IPS-18a (cell line): ENCODE data around the gene SHC3.

Experiments
- H3K27ac ChIP-seq: one replicate; pipeline ENCODE4 v1.5.1; 2013; ENCODE audit warnings: low read length
- H3K27me3 ChIP-seq: one replicate; pipeline ENCODE4 v1.6.1; 2013; ENCODE audit warnings: mild to moderate bottlenecking, low read length; ENCODE audit not compliant: control insufficient read depth, insufficient read depth
- H3K36me3 ChIP-seq: one replicate; pipeline ENCODE4 v1.6.1; 2013; ENCODE audit warnings: low read depth, low read length; ENCODE audit not compliant: control insufficient read depth
- H3K4me1 ChIP-seq: one replicate; pipeline ENCODE4 v1.6.1; 2013; ENCODE audit warnings: low read depth, low read length; ENCODE audit not compliant: control insufficient read depth
- H3K4me3 ChIP-seq: one replicate; pipeline ENCODE4 v1.5.1; 2013; ENCODE audit warnings: low read length
- H3K9ac ChIP-seq: one replicate; pipeline ENCODE4 v1.6.1; 2013; ENCODE audit warnings: mild to moderate bottlenecking, low read length, moderate library complexity
- H3K9me3 ChIP-seq: one replicate; pipeline ENCODE4 v1.6.1; 2013; ENCODE audit warnings: low read depth, low read length; ENCODE audit not compliant: control insufficient read depth

Gene SHC3

DNA sequence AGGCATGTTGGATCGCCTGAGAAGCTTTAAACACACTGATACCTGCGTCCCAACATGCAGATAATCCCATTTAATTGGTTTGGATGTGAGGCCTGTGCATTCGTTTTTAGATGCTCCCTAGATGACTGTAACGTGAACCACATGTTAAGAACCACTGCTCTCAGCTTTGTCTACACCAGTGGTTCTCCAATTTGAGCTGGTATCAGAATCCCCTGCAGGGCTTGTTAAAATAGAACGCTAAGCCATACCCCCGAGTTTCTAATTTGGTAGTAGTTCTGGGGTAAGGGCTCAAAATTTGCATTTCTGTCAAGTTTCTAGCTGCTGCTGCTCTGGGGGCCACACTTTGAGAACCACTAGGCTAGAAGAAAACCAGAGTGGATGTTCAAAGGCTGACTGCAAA is 112.7 kb downstream of the SHC3 start:
- H3K27ac ChIP-seq = no peak overlapping the region
- no peaks in the 10 kb centered on the region for H3K4me1 ChIP-seq
- no peak overlapping the region for H3K4me3 ChIP-seq
- no peaks in the 10 kb centered on the region for H3K36me3 ChIP-seq
- no peaks in the 10 kb centered on the region for H3K9me3 ChIP-seq
- H3K27me3 ChIP-seq = no peaks in the 10 kb centered on the region
- no peak overlapping the region for H3K9ac ChIP-seq

DNA sequence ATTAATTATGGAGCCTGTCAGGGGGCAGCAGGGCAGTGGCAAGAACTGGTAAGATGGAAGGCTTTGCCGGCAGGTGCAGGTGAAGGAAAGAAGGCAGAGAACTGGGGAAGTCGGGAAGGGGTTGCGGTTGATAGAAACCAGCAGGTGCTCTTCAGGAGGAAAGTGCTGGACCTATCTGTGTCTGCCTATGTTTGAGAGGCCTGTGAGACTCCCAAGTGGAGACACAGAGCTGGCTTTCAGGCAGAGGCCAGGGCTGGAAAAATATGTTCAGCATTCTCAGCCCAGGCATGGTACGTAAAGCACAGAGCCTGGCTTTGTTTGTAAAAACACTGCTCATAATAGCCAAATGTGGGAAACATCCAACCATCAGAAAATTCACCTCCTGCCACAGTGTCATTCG is 117.8 kb downstream of the SHC3 start:
- Histone ChIP-seq H3K4me1 (no peaks in the 10 kb centered on the region), H3K4me3 (no peak overlapping the region), H3K36me3 (no peaks in the 10 kb centered on the region), H3K9me3 (no peaks in the 10 kb centered on the region), H3K27me3 (no peaks in the 10 kb centered on the region), H3K9ac (no peak overlapping the region), H3K27ac (no peak overlapping the region)

DNA sequence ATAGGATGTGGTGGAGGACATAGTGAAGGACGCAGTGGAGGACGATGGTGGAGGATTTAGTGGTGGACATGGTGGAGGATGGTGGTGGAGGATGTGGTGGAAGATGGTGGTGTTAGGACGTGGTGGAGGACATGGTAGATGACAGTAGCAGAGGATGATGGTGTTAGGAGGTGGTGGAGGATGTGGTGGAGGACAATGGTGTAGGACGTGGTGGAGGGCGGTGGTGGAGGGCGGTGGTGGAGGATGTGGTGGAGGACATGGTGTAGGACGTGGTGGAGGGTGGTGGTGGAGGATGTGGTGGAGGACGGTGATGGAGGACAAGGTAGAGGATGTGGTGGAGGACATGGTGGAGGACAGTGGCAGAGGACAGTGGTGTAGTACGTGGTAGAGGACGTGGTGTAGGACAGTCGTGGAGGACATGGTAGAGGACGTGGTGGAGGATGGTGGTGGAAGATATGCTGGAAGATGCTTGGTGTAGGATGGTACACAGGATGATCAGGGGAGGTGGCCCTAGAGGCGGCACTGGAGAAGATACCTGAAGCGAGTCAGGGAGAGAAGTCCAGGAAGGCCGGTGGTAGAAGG is 118.6 kb downstream of the SHC3 start:
- H3K36me3 ChIP-seq = no peaks in the 10 kb centered on the region
- H3K9ac ChIP-seq = no peak overlapping the region
- H3K9me3 ChIP-seq = no peaks in the 10 kb centered on the region
- no peak overlapping the region for H3K4me3 ChIP-seq
- H3K4me1 ChIP-seq = no peaks in the 10 kb centered on the region
- no peaks in the 10 kb centered on the region for H3K27me3 ChIP-seq
- no peak overlapping the region for H3K27ac ChIP-seq

DNA sequence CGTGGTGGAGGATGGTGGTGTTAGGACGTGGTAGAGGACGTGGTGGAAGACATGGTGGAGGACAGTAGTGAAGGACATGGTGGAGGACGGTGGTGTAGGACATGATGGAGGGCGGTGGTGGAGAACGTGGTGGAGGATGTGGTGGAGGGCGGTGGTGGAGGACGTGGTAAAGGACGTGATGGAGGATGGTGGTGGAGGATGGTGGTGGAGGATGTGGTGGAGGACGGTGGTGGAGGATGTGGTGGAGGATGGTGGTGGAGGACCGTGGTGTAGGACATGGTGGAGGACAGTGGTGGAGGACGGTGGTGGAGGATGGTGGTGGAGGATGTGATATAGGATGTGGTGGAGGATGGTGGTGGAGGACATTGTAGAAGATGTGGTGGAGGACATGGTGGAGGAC is 119.7 kb downstream of the SHC3 start:
- H3K27me3 ChIP-seq = no peaks in the 10 kb centered on the region
- H3K9me3 ChIP-seq = no peaks in the 10 kb centered on the region
- no peak overlapping the region for H3K27ac ChIP-seq
- H3K9ac ChIP-seq = no peak overlapping the region
- no peaks in the 10 kb centered on the region for H3K4me1 ChIP-seq
- no peak overlapping the region for H3K4me3 ChIP-seq
- no peaks in the 10 kb centered on the region for H3K36me3 ChIP-seq

DNA sequence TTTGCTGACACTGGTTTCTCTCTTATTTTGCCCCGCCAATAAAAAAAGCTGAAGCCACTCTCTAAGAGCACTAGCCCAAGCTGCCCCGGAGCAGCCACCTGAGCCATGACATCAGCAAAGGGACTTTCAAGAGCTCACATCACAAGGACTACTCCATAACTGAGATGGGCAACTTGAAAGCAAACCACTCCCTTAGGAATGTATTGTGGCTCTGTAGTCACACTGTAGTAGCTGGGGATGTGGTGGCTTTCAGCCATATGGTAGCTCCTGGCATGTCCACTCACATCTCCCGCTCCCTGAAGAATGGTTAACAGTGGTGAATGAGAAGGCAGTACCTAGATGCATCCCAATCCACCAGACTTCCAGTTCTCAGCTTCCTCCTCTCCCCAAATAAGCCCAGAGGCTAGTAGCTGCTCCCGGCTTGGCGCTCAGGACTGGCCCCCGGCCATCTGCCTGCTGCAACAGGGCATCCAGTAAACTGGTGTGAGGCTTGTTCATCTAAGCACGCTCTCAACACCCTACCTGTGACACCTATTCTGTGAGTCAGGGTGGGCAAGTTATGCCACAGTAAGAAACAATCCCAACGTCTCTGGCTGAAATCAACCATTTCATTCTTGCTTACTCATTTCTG is 123.6 kb downstream of the SHC3 start:
- Histone ChIP-seq H3K27ac (no peak overlapping the region), H3K4me1 (no peaks in the 10 kb centered on the region), H3K36me3 (no peaks in the 10 kb centered on the region), H3K4me3 (no peak overlapping the region), H3K9ac (no peak overlapping the region), H3K9me3 (no peaks in the 10 kb centered on the region), H3K27me3 (no peaks in the 10 kb centered on the region)

DNA sequence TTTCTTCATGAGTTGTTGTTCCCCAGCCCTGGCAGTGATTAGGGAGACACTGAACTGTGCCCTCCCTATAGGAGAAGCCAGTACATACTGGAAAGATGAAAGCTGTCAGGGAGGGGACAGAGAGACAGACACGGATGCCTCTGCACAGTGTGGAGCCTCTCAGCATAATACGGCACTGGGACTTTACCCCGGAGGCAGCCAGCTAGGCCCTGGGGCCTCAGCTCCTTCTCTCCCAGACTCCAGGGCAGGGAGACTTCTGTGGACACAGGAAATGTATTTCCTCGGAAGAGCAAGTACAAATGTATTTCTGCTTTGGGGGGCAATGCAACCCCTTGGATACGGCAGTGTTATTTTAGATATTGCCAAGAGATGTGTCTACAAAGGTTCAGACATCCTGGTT is 125.3 kb downstream of the SHC3 start:
- Histone ChIP-seq H3K4me1 (no peaks in the 10 kb centered on the region), H3K4me3 (no peak overlapping the region), H3K27me3 (no peaks in the 10 kb centered on the region)

DNA sequence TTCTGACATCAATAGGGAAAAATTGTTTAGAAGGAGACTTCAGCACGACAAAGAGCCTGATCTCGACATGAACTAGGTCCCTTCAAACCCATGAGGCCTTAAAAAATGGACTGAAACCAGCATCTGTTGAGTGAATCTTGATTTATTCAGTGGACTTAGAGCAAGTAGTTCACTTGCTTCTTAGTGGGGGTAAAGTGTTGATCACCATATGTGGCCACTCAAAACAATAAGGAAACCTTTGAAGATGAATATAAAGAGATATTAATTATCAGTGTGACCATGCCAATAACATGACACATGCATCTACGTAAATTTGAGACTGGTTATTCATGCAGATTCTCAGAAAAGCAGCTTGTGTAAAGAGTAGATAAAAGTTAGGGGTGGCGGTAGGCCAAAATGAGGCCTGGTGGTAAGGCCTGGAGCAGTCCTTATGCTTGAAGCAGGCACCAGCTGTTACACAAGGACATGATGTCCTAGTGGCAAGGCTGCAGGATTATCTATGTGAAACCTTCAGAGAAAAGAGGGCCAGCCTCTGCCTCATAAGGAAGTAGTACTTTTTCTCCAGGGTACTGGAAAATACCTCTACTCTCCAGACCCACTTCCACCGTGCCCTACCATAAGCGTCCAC is 126.0 kb downstream of the SHC3 start:
- Histone ChIP-seq H3K27ac (no peak overlapping the region), H3K36me3 (no peaks in the 10 kb centered on the region), H3K9ac (no peak overlapping the region), H3K9me3 (no peaks in the 10 kb centered on the region), H3K4me3 (no peak overlapping the region), H3K4me1 (no peaks in the 10 kb centered on the region), H3K27me3 (no peaks in the 10 kb centered on the region)

More for the DNA sequence above, 125.3 kb downstream of the SHC3 start:
- Histone ChIP-seq H3K9ac (no peak overlapping the region), H3K27ac (no peak overlapping the region), H3K36me3 (no peaks in the 10 kb centered on the region), H3K9me3 (no peaks in the 10 kb centered on the region)

DNA sequence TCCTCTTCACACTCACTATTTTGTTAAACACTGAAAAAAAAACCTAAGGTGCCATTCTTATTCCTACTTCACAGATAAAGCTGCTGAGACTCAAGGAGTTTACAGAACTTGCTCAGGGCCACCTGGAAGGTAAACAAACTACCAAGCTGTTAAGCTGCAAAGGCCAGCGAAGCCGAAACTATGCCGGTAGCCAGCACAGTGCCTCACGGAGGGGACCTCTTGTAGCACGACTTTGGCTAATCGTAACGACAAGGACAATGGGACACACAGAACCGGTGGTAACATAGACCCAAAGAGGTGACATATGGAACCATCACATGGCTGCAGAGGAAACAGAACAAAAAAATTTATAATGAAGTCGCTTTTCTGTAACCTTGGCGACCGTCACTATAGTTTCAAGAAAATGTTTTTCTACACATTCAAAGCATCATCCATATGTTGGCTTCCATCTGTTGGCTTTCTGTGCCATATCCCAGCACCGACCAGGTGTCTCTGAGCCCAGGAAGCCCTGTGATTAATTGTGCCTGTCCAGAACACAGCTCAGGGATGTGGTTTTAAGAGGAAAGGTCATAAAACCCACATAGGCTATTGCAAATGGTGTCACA is 127.1 kb downstream of the SHC3 start:
- Histone ChIP-seq H3K4me1 (no peaks in the 10 kb centered on the region), H3K4me3 (no peak overlapping the region), H3K9me3 (no peaks in the 10 kb centered on the region), H3K27ac (no peak overlapping the region), H3K27me3 (no peaks in the 10 kb centered on the region), H3K9ac (no peak overlapping the region), H3K36me3 (no peaks in the 10 kb centered on the region)

DNA sequence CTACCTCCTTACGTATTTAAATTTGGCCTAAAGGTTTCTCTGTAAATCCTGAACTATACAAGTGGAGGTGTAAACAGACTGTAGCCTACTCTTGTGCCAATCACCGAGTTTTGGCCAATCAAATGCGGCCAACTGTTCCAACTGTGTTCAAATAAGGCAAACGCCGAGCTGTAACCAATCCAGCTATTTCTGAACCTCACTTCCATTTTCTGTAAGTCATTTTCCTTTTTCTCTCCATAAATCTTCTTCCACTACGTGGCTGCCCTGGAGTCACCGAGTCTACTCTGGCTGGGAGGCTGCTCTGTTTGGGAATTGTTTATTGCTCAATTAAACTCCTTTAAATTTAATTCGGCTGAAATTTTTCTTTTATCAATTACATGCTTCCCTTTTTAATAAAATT is 129.0 kb downstream of the SHC3 start:
- H3K27ac ChIP-seq = no peak overlapping the region
- no peaks in the 10 kb centered on the region for H3K4me1 ChIP-seq
- H3K27me3 ChIP-seq = no peaks in the 10 kb centered on the region
- no peak overlapping the region for H3K4me3 ChIP-seq
- H3K36me3 ChIP-seq = no peaks in the 10 kb centered on the region
- H3K9ac ChIP-seq = no peak overlapping the region
- H3K9me3 ChIP-seq = no peaks in the 10 kb centered on the region

DNA sequence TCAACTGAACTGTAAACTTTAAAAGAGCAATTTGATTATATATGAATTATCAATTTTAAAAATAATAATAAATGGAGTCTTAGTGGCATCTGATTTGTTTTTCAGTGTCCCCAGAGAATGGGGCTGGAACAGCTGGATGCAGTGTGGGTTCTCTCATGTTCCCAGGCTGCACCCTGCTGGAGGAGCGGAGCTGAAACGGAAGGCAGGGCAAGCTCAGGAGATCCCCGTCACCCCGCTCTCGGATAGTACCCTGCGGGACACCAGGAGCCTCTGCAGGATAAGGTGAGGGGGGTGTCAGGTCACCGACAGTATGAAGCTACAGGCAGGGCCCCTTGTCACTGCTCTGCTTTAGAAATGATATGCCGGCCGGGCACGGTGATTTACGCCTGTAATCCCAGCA is 130.0 kb downstream of the SHC3 start:
- H3K27me3 ChIP-seq = no peaks in the 10 kb centered on the region
- H3K27ac ChIP-seq = no peak overlapping the region
- no peaks in the 10 kb centered on the region for H3K9me3 ChIP-seq
- no peak overlapping the region for H3K4me3 ChIP-seq
- H3K4me1 ChIP-seq = no peaks in the 10 kb centered on the region
- no peaks in the 10 kb centered on the region for H3K36me3 ChIP-seq
- H3K9ac ChIP-seq = no peak overlapping the region

DNA sequence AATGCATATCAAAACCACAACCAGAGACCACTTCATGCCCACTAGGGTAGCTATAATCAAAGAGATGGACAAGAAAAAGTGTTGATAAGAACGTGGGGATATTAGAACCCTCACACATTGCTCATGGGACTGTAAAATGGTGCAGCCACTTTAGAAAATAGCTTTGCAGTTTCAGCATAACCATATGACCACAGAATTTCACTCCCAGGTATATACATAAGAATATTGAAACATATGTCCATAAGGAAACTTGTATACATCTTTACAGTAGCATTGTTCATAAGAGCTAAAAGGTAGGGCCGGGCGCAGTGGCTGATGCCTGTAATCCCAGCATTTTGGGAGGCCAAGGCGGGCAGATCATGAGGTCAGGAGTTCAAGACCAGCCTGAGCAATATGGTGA is 131.0 kb downstream of the SHC3 start:
- Histone ChIP-seq H3K4me3 (no peak overlapping the region), H3K27ac (no peak overlapping the region), H3K9me3 (no peaks in the 10 kb centered on the region), H3K4me1 (no peaks in the 10 kb centered on the region), H3K36me3 (no peaks in the 10 kb centered on the region), H3K27me3 (no peaks in the 10 kb centered on the region), H3K9ac (no peak overlapping the region)

DNA sequence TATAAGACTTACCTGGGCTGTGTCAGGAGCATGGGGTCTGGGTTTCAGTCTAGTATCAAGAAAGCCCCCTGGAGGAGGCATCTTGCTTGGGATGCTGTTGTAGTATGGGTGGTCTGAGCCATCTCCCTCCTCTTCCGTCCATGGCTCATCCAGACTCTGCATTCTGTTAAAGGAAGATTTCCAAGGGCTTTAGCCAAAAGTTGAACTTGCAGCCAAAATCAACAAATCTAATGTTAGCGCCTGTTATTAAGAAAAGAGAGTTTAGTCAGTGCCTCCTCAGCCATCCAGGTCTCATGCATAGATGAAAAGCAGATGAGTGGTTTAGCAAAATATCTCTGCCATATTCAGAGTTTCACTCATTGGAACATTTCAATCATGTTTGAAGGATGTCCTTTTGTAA is 131.8 kb downstream of the SHC3 start:
- Histone ChIP-seq H3K4me1 (no peaks in the 10 kb centered on the region), H3K27me3 (no peaks in the 10 kb centered on the region), H3K36me3 (no peaks in the 10 kb centered on the region), H3K27ac (no peak overlapping the region), H3K9me3 (no peaks in the 10 kb centered on the region), H3K9ac (no peak overlapping the region), H3K4me3 (no peak overlapping the region)
